Upper lobe of right lung (tissue), 1 donor: Measurements from ENCODE around the gene PFDN5. TPM values are rescaled to one million over a fixed set of nuclear protein-coding genes. Genes with fewer than 3 reads are reported as not detected.

Source experiments
- ATAC-seq: fragments of 200-7000 bp; cut with Tn5 transposase; one replicate; pipeline ENCODE4 v1.9.1; 2020; ENCODE audit warnings: mild to moderate bottlenecking, moderate library complexity
- DNase-seq: peaks from one replicate; pipeline ENCODE4 v3.0.0-alpha.2; 2020
- H3K27ac ChIP-seq: fragments of 200-600 bp; one replicate; pipeline ENCODE4 v1.8.0; 2022
- H3K27me3 ChIP-seq: fragments of 200-600 bp; one replicate; pipeline ENCODE4 v1.8.0; 2022; ENCODE audit warnings: mild to moderate bottlenecking
- H3K36me3 ChIP-seq: fragments of 200-600 bp; one replicate; pipeline ENCODE4 v1.8.0; 2022
- H3K4me1 ChIP-seq: fragments of 200-600 bp; one replicate; pipeline ENCODE4 v1.8.0; 2022
- H3K4me3 ChIP-seq: fragments of 200-600 bp; one replicate; pipeline ENCODE4 v1.8.0; 2022; ENCODE audit warnings: mild to moderate bottlenecking
- H3K9me3 ChIP-seq: fragments of 200-600 bp; one replicate; pipeline ENCODE4 v1.8.0; 2022
- CTCF ChIP-seq: fragments of 200-600 bp; IDR thresholded peaks from one replicate; pipeline ENCODE4 v1.8.0; 2022; ENCODE audit warnings: antibody characterized with exemption
- intact Hi-C: fragments of 100-400 bp; cut with DNase I; formaldehyde crosslinking; loops from one replicate; pipeline ENCODE4 v1.11.0; 2022
- long read RNA-seq: library from polyadenylated mRNA; unstranded; transcript quantifications from one replicate; pipeline ENCODE4 v2.0.0, GENCODE V29; 2021
- total RNA-seq: library from RNA; stranded (reverse); fragmentation: NEBNext Ultra II Directional; extraction: Animal tissue kit (Norgen Biotek cat#: 25700); gene quantifications from one replicate; pipeline ENCODE4 v1.2.1, GENCODE V29; 2021
- donor health status: DM: no; HTN: yes; CAD: no; lungs with severe emphysema.

The PFDN5 gene
- 424 TPM for total RNA-seq
- long read RNA-seq, transcript PFDN5-203 (4 exons, 478 nt): minor isoform, 6 of 138 reads
- long read RNA-seq, transcript PFDN5-214 (6 exons, 847 nt): major isoform, 113 of 138 reads
- long read RNA-seq, partial matches to known transcripts: 0 of 138 reads
- long read RNA-seq, other reads (novel, unspliced or antisense): 14 of 138 reads

- peak within 1 kb of the TSS; percentile 91 for H3K4me3 ChIP-seq
- H3K9me3 ChIP-seq: no peaks in the 10 kb centered on the region
- peak; percentile 15 for TF ChIP-seq CTCF
- H3K4me1 ChIP-seq: peaks cover 31% of the 10 kb centered on the region
- intact Hi-C loops: no loop called here
- peaks cover 13% of the 10 kb centered on the region for H3K36me3 ChIP-seq
- ATAC-seq (peak; percentile 92), DNase-seq (peak; percentile 94)
- no peaks in the 10 kb centered on the region for H3K27me3 ChIP-seq
- H3K27ac ChIP-seq: peak within 1 kb of the TSS; percentile 87
Observed at GRCh38 chr12:53295070-53295890, at the start of gene PFDN5. PFDN5 (plus strand) TSS chr12:53295542; CDS start chr12:53295568, 26 bp downstream.

GRCh38 chr12:53251477-53252348, 43.6 kb upstream of the PFDN5 start:
- DNase-seq (peak; percentile 90), ATAC-seq (peak; percentile 91)
- no peaks in the 10 kb centered on the region for H3K27me3 ChIP-seq
- peak; percentile 35 for TF ChIP-seq CTCF
- no peaks in the 10 kb centered on the region for H3K36me3 ChIP-seq
- intact Hi-C loops: no loop called here
- no peaks in the 10 kb centered on the region for H3K9me3 ChIP-seq
- peak overlapping the region; percentile 87 for H3K4me3 ChIP-seq
- peak overlapping the region; percentile 92 for H3K27ac ChIP-seq
- H3K4me1 ChIP-seq: peaks cover 20% of the 10 kb centered on the region

GRCh38 chr12:53252349-53252916, 42.9 kb upstream of the PFDN5 start:
- intact Hi-C loops: no loop called here
- peak; percentile 28 for ATAC-seq

GRCh38 chr12:53253298-53253697, 42.0 kb upstream of the PFDN5 start:
- ATAC-seq: no peak
- H3K27ac ChIP-seq: no peak overlapping the region
- peak overlapping the region; percentile 87 for H3K4me3 ChIP-seq

More at GRCh38 chr12:53252349-53252916, 42.9 kb upstream of the PFDN5 start:
- Histone ChIP-seq H3K4me1 (peaks cover 20% of the 10 kb centered on the region), H3K27me3 (no peaks in the 10 kb centered on the region), H3K36me3 (no peaks in the 10 kb centered on the region), H3K9me3 (no peaks in the 10 kb centered on the region), H3K27ac (peak overlapping the region; percentile 92), H3K4me3 (peak overlapping the region; percentile 87)
- peak; percentile 73 for DNase-seq
- no peak for TF ChIP-seq CTCF

More at GRCh38 chr12:53253298-53253697, 42.0 kb upstream of the PFDN5 start:
- Histone ChIP-seq H3K4me1 (peaks cover 20% of the 10 kb centered on the region), H3K36me3 (no peaks in the 10 kb centered on the region), H3K9me3 (no peaks in the 10 kb centered on the region), H3K27me3 (no peaks in the 10 kb centered on the region)
- DNase-seq: peak; percentile 65
- intact Hi-C loops: no loop called here
- TF ChIP-seq CTCF: no peak
